HG03025 (cell line): ENCODE data around the gene EEIG2.
A peak's percentile ranks its signal among the peaks of the same experiment; 100 is the strongest.
"Not testable (repeated sequence)": the region's sequence is repeated elsewhere in the genome, so short reads cannot be mapped to it uniquely, and the experiment has no call there.

ENCODE experiments used
- ATAC-seq: cut with Tn5 transposase; IDR thresholded peaks from one replicate; pipeline ENCODE4 v1.9.1; 2021; ENCODE audit warnings: mild to moderate bottlenecking, moderate library complexity; ENCODE audit not compliant: unreplicated experiment, low FRiP score

Gene EEIG2

DNA sequence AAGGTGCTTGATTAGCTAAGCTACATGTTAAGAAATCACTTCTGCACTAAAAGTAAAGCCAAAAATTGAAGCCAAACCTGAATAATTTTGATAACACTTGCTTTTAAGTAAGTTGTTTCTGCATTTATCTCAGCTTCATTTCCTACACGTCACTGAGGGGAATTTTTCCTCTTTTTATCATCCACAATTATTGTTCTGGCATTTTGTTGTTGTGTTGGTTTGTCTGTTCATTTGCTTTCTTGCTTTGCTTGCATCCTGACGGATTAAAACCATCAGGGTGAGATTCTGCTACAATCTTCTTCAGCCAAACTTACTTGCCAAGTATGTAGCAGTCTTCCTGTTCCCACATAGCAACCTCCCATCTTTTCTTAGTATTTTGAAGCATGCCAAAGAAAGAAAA is 18.0 kb upstream of the EEIG2 start:
- ATAC-seq = no peak

DNA sequence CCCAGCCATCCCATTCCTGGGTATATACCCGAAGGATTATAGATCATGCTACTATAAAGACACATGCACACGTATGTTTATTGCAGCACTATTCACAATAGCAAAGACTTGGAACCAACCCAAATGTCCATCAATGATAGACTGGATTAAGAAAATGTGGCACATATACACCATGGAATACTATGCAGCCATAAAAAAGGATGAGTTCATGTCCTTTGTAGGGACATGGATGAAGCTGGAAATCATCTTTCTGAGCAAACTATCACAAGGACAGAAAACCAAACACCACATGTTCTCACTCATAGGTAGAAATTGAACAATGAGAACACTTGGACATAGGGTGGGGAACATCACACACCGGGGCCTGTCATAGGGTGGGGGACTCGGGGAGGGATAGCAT is 12.4 kb upstream of the EEIG2 start:
- not testable (repeated sequence) for ATAC-seq

DNA sequence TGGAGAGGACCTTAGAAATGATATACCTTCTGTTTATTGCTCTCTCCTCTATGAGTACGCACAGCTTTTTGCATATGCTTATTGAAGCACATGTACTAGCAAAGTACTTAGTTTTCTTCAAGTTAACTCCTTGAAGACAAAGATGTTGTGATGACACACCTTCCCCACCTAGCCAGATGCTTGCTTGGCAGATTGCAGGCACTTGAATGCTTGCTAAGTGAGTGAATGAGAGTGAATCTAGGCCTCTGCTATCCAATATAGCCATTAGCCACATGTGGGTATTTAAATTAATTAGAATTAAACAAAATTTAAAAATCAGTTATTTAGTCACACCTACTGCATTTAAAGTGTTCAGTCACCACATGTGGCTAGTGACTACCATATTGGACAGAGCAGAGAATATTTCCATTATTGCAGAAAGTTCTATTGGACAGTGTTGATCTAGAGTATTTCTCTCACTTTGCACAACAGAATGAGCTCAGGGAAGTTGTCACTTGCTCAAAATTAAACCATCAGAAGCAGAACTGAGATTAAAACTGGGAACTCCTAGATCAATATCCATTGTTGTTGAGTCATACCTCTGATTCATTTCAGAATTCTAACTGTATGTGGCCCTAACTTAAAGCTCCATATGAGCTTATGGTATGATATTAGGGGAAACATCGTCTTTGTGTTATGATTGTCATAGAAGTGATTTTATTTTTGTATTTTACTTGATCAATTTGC is 8.6 kb upstream of the EEIG2 start:
- peak; percentile 90 for ATAC-seq

GRCh38 chr1:108553905-108554304 is 6.0 kb upstream of the EEIG2 start:
- no peak for ATAC-seq

DNA sequence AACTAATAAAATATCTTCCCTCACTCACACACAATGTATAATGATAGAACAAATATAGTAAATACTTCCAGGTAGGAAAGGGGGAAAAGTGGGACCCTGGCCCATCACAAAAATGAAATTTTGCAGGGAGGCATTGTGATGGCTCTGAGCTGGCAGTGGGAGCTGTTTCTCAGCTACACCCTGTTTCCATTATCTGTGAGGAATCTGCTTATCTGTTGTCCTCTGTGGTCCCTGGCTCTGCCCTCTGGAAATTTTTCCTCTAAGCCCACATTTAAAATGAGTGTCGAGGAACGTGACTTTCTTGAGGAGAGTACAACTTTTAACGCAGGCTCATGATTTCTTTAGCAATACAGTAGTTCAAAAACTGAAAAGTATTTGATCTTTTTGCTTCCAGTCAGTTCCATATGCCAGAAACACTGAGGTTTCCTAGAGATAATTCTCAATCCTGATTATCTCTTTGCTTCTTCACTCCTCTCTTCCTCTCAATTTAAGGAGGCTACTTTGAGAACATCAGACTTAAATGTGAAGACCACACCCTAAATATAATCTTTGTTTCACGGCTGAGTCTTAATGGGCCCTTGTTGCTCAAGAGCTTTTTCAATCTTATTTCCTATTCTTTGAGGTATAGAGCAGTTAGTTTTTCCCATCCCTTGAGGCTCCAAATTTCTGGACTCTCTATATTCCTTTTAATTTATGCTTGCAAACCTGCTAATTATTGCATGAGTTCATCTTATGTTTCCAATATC is 5.0 kb upstream of the EEIG2 start:
- ATAC-seq = no peak

- ATAC-seq = no peak
These were observed 3.8 kb upstream of the EEIG2 start for GRCh38 chr1:108556066-108556465.

DNA sequence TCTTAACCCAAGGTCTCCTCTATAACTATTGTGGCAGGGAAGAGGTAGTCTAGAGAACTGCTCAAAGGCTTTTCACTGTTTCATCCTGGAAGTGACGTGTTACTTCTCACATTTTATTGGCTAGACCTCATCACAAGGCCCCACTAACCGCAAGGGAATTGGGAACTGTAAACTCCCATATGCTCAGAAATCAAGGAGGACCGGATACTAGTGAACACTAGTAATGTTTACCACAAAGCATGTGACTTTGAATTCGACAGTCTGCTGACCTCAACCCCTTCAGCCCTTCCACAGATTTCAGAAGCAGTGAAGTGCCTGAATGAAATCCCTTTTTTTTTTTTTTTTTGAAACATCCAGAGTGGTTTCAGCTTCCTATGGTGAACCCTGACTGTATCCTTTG is 3.4 kb upstream of the EEIG2 start:
- no peak for ATAC-seq

GRCh38 chr1:108557296-108557695 is 2.6 kb upstream of the EEIG2 start:
- no peak for ATAC-seq

DNA sequence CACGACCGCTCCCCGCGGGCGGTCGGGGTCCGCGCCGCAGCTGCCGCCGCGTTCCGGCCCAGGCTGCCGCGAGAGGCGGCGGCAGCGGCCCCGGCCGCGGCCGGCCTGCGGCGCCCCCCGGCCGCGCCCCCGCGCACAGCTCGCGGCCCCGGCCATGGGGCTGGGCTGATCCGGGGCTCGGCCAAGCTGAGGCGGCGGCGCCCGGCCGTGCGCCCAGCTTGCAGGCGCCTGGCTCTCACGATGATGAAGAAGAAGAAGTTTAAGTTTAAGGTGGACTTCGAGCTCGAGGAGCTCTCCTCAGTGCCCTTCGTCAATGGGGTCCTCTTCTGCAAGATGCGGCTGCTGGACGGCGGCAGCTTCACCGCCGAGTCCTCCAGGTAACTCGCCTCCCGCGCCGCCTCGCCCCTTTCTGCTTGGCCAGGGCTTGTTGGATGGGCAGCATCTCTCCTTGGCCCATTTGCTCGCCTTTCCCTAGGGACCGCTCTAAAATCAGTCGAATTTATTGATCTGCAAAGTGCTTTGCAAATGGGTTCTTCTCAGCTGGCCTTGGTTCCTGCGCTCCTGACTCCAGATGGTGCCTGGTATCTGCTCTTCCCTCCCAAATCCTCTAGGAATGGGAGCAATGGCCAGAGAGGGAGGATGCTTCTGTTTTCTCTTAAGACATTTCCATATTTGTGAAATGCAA is 431 bp downstream of the EEIG2 start:
- ATAC-seq = peak; percentile 33

- ATAC-seq = no peak
These were observed 1.1 kb downstream of the EEIG2 start for GRCh38 chr1:108560874-108561459.

DNA sequence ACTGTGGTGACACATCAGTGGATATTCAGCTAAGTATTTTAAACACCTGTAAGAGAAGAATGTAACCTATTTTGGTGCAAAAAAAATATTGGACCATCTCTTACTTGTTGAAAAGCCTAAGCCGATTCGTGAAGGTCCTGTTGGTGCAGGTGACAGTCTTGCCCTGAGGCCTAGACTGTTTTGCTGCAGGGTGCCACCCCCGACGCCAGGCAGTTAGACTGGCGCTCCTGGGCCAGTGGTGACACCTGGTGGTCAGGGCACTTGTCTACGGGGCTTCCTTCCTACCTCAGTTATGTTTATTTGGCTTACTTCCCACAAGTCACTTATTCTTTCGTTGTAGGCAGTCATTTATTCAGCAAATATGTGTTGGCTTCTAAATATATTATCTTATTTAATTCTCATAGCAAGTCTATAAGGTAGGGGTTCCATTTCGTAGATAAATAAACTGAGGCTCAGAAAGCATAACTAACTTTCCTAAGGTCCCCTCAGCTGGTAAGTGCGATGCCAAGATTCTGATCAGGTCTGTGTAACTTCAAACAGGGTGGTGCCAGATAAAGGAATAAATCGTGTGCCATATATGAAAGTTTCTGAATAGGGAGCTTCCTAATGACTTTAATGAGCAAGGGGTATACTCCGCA is 1.9 kb downstream of the EEIG2 start:
- peak; percentile 33 for ATAC-seq

GRCh38 chr1:108563808-108564207 is 3.9 kb downstream of the EEIG2 start:
- no peak for ATAC-seq

DNA sequence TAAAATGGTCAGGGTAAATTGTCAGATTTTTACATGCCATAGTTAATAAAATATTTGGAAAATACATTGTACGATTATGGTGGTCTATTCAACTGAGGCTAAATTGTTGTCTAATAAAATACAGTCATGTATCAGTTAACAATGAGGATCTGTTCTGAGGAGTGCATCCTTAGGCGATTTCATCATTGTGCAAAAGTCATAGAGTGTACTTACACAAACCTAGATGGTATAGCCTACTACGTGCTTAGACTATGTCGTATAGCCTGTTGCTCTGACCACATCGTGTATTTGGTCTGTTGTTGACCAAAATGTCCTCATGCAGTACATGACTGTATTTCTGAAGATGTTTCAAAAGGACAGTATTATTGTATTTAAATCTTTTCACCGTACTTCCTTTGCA is 5.2 kb downstream of the EEIG2 start:
- ATAC-seq = no peak

DNA sequence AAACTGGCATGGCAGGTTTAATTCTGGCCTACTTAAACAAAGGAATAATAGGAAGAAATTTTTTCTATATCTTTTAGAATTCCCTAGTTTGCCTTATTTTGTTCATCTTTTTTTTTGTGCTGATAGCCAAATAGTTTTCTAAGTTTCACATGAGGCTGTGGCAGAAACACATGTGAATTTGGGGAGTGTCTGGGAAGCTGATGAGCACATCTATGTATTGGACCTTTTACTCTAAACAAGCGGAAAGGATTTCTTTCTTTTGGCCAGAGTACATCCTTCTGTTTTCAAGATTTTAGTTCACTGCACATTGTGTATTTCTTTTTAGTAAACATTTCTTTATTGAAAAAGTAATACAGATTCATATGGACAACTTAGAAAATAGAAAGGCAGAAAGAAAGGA is 5.6 kb downstream of the EEIG2 start:
- ATAC-seq = no peak

DNA sequence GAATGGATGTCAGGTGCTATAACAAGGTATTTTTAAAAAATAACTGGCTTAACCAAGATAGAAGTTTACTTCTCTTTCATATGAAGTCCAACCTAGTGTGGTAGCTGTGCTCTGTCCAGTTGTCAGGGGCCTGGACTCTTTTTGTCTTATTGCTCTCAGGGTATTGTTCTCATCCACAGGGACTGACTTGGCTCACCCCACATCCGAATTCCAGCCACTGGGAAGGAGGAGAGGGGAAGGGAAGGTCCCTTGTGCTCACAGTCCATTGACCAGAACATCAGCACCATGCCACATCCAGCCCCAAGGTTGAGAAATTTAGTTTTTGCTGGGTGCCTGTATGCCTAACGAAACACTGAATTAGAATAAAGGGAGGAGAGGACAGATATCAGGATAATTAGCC is 8.7 kb downstream of the EEIG2 start:
- no peak for ATAC-seq

DNA sequence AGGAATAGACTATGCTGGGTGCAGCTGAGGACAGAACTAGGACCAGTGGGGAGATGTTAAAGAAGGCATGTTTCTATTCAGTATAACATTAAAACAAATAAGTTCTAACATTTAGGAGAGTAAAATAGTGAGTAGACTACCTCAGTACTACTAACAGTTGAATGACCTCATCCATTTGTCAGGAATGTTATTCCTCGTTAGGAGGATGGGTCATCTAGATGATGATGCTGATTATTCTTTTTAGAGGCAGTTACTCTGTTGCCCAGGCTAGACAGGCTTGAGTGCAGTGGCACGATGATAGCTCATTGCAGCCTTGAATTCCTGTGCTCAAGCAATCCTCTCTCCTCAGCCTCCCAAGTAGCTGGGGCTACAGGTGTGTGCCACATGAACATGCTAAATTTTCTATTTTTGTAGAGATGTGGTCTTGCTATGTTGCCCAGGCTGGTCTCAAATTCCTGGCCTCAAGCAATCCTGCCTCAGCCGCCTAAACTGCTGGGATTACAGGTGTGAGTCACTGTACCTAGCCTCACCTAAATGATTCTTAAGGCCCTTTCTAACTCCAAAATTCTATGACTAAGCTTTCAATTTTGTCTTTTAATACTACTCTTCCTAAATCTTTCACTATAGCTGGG is 9.3 kb downstream of the EEIG2 start:
- no peak for ATAC-seq

GRCh38 chr1:108570128-108570527 is 10.2 kb downstream of the EEIG2 start:
- peak; percentile 99 for ATAC-seq

GRCh38 chr1:108570998-108571401 is 11.1 kb downstream of the EEIG2 start:
- no peak for ATAC-seq

DNA sequence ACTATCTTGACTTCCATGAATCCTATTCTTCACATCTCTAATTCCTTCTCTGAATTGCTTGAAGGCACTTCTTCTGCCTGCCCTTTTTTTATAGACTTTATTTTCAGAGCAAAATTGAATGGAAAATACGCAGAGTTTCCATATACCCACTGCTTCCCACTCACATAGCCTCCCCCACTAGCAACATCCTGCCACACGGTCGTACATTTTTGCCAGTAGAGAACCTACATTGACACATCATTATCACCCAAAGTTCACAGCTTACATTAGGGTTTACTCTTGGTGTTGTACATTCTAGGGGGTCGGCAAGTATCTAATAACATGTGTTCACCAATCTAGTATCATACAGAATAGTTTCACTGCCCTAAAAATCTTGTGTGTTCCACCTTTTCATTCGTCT is 12.3 kb downstream of the EEIG2 start:
- ATAC-seq = no peak

DNA sequence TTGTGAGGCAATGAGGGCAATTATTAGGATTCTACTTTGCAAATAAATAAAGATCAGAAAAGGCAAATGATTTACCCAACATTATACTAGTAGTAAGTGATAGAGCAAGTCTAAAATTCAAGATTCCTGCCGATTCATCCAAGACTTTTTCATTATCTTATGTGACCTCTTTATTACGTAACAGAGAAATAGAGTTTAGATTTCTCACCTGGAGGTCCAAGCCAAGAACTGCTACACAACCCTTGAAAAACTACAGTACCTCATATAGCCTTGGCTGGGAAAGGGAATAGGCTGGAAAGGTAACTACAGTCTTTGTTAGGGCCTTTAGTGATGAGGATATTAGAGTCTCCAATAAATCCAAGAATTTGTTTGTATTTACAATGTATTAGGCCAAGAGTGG is 13.3 kb downstream of the EEIG2 start:
- ATAC-seq = no peak
